Mesothelial cell of epicardium (in vitro differentiated cells): ENCODE measurements around the gene DPP6. TPM values are rescaled to one million over a fixed set of nuclear protein-coding genes. Genes with fewer than 3 reads are reported as not detected.

Experiments
- DNase-seq, 2 experiments: peaks; one replicate each; pipeline ENCODE4 v3.0.0; 2021; ENCODE audit warnings: low spot score in 2 of 2; ENCODE audit not compliant: unreplicated experiment in 2 of 2
- H3K27ac Mint-ChIP-seq: 2 replicates; pipeline ENCODE4 v1.8.0; 2021; ENCODE audit warnings: mixed read lengths
- H3K27me3 Mint-ChIP-seq: 2 replicates; pipeline ENCODE4 v1.8.0; 2021; ENCODE audit warnings: low read depth, mixed read lengths
- H3K36me3 Mint-ChIP-seq: 2 replicates; pipeline ENCODE4 v1.8.0; 2021; ENCODE audit warnings: mixed read lengths
- H3K4me1 Mint-ChIP-seq: 2 replicates; pipeline ENCODE4 v1.8.0; 2021; ENCODE audit warnings: mixed read lengths
- H3K4me3 Mint-ChIP-seq: 2 replicates; pipeline ENCODE4 v1.8.0; 2021; ENCODE audit warnings: mild to moderate bottlenecking, moderate library complexity, mixed read lengths
- H3K9me3 Mint-ChIP-seq: 2 replicates; pipeline ENCODE4 v1.8.0; 2021; ENCODE audit warnings: mixed read lengths
- total RNA-seq: library from RNA; stranded (reverse); gene quantifications from 3 replicates; pipeline ENCODE4 v1.2.1, GENCODE V29; 2021
- TF ChIP-seq, protein P1 (sequence below): fragments of 200-600 bp; sonication (generic); IDR thresholded peaks from one replicate; pipeline ENCODE4 v1.5.0; 2021; ENCODE audit warnings: antibody characterized with exemption; ENCODE audit not compliant: unreplicated experiment

Gene DPP6
- total RNA-seq, 1 donor from 2014 or later = 0.09 TPM

GRCh38 chr7:154415709-154416399 is 363.7 kb downstream of the DPP6 start:
- H3K4me3 Mint-ChIP-seq = no peak overlapping the region
- H3K36me3 Mint-ChIP-seq = no peaks in the 10 kb centered on the region
- TF ChIP-seq, protein P1, sequence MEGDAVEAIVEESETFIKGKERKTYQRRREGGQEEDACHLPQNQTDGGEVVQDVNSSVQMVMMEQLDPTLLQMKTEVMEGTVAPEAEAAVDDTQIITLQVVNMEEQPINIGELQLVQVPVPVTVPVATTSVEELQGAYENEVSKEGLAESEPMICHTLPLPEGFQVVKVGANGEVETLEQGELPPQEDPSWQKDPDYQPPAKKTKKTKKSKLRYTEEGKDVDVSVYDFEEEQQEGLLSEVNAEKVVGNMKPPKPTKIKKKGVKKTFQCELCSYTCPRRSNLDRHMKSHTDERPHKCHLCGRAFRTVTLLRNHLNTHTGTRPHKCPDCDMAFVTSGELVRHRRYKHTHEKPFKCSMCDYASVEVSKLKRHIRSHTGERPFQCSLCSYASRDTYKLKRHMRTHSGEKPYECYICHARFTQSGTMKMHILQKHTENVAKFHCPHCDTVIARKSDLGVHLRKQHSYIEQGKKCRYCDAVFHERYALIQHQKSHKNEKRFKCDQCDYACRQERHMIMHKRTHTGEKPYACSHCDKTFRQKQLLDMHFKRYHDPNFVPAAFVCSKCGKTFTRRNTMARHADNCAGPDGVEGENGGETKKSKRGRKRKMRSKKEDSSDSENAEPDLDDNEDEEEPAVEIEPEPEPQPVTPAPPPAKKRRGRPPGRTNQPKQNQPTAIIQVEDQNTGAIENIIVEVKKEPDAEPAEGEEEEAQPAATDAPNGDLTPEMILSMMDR = no peak
- DNase-seq = no peak
- no peaks in the 10 kb centered on the region for H3K9me3 Mint-ChIP-seq
- no peak overlapping the region for H3K27ac Mint-ChIP-seq
- H3K4me1 Mint-ChIP-seq = no peaks in the 10 kb centered on the region
- H3K27me3 Mint-ChIP-seq = no peaks in the 10 kb centered on the region

- no peak for DNase-seq
- Mint-ChIP-seq H3K4me1 (no peaks in the 10 kb centered on the region), H3K27ac (no peak overlapping the region), H3K27me3 (no peaks in the 10 kb centered on the region), H3K4me3 (no peak overlapping the region), H3K36me3 (no peaks in the 10 kb centered on the region), H3K9me3 (no peaks in the 10 kb centered on the region)
- TF ChIP-seq, protein P1 = no peak
These were observed 364.5 kb downstream of the DPP6 start for GRCh38 chr7:154416714-154417113.

DNA sequence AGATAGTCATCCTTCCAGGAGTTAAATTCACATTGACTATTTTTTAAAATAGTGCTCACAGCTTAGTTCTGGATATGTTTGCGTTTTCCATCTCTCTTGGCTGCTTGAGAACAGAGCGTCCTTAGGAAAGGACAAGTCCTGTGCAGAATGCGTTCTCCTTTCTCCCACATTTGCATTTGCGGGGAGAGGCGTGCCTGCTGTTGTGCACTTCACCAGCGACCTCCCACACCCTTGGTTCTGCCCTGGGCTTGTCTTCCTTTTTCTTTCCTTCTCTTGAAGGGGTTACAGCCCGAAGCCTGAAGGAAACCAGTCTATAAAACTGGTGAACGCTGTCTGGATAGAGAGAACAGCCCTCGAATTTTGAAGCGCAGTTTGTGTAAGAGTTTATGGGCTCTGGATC is 367.1 kb downstream of the DPP6 start:
- no peaks in the 10 kb centered on the region for H3K9me3 Mint-ChIP-seq

DNA sequence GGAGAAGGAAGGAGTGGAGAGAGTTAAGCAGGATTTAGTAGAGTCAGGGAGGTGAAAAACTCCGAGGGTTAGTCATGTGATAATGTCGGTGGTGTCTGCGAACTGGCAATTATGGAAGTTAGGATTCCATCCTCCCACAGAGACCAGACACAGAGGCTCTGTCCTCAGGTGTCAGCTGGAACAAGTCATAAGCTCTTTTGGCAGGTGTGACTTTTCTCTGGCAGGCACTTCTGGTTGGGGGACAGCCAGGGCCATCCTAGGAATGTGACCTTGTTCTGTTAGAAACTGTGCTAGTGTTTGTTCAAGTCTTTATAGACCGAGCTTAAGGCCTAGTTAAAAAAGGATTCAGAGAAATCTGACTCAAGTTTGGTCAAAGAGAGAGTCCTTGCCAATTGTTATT is 371.0 kb downstream of the DPP6 start:
- H3K9me3 Mint-ChIP-seq = no peaks in the 10 kb centered on the region
- no peak overlapping the region for H3K27ac Mint-ChIP-seq
- H3K4me1 Mint-ChIP-seq = no peaks in the 10 kb centered on the region
- DNase-seq = no peak
- no peak overlapping the region for H3K4me3 Mint-ChIP-seq
- TF ChIP-seq, protein P1 = no peak
- no peaks in the 10 kb centered on the region for H3K36me3 Mint-ChIP-seq
- no peaks in the 10 kb centered on the region for H3K27me3 Mint-ChIP-seq

More for the DNA sequence above, 367.1 kb downstream of the DPP6 start:
- no peaks in the 10 kb centered on the region for H3K36me3 Mint-ChIP-seq
- no peak overlapping the region for H3K4me3 Mint-ChIP-seq
- H3K27ac Mint-ChIP-seq = no peak overlapping the region
- H3K4me1 Mint-ChIP-seq = no peaks in the 10 kb centered on the region
- no peaks in the 10 kb centered on the region for H3K27me3 Mint-ChIP-seq
- DNase-seq = no peak
- TF ChIP-seq, protein P1 = no peak

DNA sequence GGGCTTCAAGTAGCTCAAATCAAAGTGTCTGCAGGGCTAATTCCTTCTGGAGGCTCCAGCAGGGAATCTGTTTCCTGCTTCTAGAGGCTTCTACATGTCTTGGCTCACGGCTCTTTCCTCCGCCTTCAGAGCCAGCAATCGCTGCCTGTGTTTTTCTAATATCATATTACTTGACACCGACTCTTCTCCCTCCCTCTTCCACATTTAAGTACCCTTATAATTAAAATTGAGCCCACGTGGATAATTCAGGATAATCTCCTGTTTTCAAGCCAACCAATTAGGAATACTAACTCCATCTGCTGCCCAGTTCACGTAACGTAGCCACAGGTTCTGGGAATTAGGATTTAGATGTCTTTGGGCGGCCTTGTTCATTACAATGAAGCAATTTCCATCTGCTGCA is 372.2 kb downstream of the DPP6 start:
- TF ChIP-seq, protein P1 = no peak
- no peak overlapping the region for H3K27ac Mint-ChIP-seq
- H3K4me3 Mint-ChIP-seq = no peak overlapping the region
- no peaks in the 10 kb centered on the region for H3K36me3 Mint-ChIP-seq
- H3K4me1 Mint-ChIP-seq = no peaks in the 10 kb centered on the region
- no peaks in the 10 kb centered on the region for H3K9me3 Mint-ChIP-seq
- no peaks in the 10 kb centered on the region for H3K27me3 Mint-ChIP-seq
- DNase-seq = no peak
